Body of pancreas (tissue), 4 donors: Measurements from ENCODE around the gene MAPK9.

Experiments used
- CTCF ChIP-seq, 7 experiments: fragments of 450-650 bp in 4 of 7; fragments of 200-600 bp in 3 of 7; sonication (generic) in 3 of 7; IDR thresholded peaks; one replicate each; pipeline ENCODE4 v1.5.1; 2016 to 2019; ENCODE audit warnings: antibody characterized with exemption in 7 of 7
- POLR2A ChIP-seq, 3 donors: fragments of 450-650 bp; IDR thresholded peaks; one replicate each; pipeline ENCODE4 v1.6.1; 2016; ENCODE audit warnings: antibody characterized with exemption in 3 of 3, mild to moderate bottlenecking in 2 of 3

- no peak for TF ChIP-seq POLR2A (IDR thresholded peaks at IDR 0.05)
- no peak for TF ChIP-seq CTCF (IDR thresholded peaks at IDR 0.05)
Observed at GRCh38 chr5:180214870-180215770, 76.8 kb downstream of the MAPK9 start.
